HepG2 (cell line): ENCODE measurements around the gene KDM7A. TPM values are rescaled to one million over a fixed set of nuclear protein-coding genes. Genes with fewer than 3 reads are reported as not detected.

ENCODE experiments used
- ATAC-seq: fragments of 200-7000 bp; cut with Tn5 transposase; 3 replicates; pipeline ENCODE4 v1.9.1; 2020; ENCODE audit warnings: mild to moderate bottlenecking, moderate library complexity
- BruUV-seq: library from RNA; stranded (reverse); fragments of 400-500 nt; replicated peaks from 2 replicates; lab custom pipeline; 2021; lab: Mats Ljungman, UMichigan
- CTCF ChIA-PET: fragments of 300-600 bp; formaldehyde crosslinking; extraction: SDS; loops from one replicate; lab custom pipeline; 2021; ENCODE audit warnings: low total read pairs, inconsistent platforms, low intra/inter-chr PET ratio; lab: Yijun Ruan, JAX
- POLR2A ChIA-PET: fragments of 350-600 bp; sonication (Branson Sonifier 250); formaldehyde crosslinking; loops from one replicate; lab custom pipeline; 2020; ENCODE audit warnings: antibody characterized with exemption, inconsistent platforms; lab: Yijun Ruan, JAX
- DNase-seq: peaks from one replicate; pipeline ENCODE4 v3.0.0-alpha.2; 2015; ENCODE audit warnings: low spot score
- FAIRE-seq: peaks from 3 replicates; lab custom pipeline; 2011; peaks lifted over from hg19 to GRCh38; lab: Jason Lieb, UNC
- H2AFZ ChIP-seq: one replicate; pipeline ENCODE4 v1.6.1; 2011; ENCODE audit warnings: low read length, inconsistent platforms
- H3K27ac ChIP-seq: fragments of 300-600 bp; 3 replicates; pipeline ENCODE4 v1.8.0; 2011; ENCODE audit warnings: mixed run types, mild to moderate bottlenecking, mixed read lengths, low read length, inconsistent platforms; ENCODE audit not compliant: insufficient read depth; ENCODE audit errors: extremely low read length
- H3K27me3 ChIP-seq, 2 experiments: fragments of 200-600 bp in 1 of 2; 2 replicates in 1 of 2; 3 replicates in 1 of 2; pipeline versions ENCODE4 v1.6.0 to v1.8.0; 2011; ENCODE audit warnings: low read length in 2 of 2, mild to moderate bottlenecking in 2 of 2, moderate library complexity in 2 of 2, inconsistent platforms in 1 of 2; ENCODE audit not compliant: insufficient read depth in 2 of 2, control insufficient read depth in 1 of 2
- H3K36me3 ChIP-seq, 2 experiments: fragments of 200-600 bp in 1 of 2; replicated peaks in 1 of 2; 2 replicates in 1 of 2; 3 replicates in 1 of 2; pipeline versions ENCODE4 v1.5.1 to v1.8.0; 2011; ENCODE audit warnings: low read length in 2 of 2, inconsistent platforms in 1 of 2; ENCODE audit not compliant: insufficient read depth in 2 of 2, control insufficient read depth in 1 of 2
- H3K4me1 ChIP-seq: 2 replicates; pipeline ENCODE4 v1.5.1; 2012; ENCODE audit warnings: low read length, inconsistent platforms; ENCODE audit not compliant: insufficient read depth
- H3K4me2 ChIP-seq: 2 replicates; pipeline ENCODE4 v1.6.0; 2011; ENCODE audit warnings: low read depth, low read length, inconsistent platforms
- H3K4me3 ChIP-seq, 3 experiments: fragments of 200-600 bp in 1 of 3; sonication (generic), shearing (Covaris generic) in 1 of 3; replicated peaks in 1 of 3; 2 replicates each; pipeline ENCODE4 v1.5.1; 2011 to 2016; ENCODE audit warnings: low read length in 3 of 3, inconsistent platforms in 2 of 3, low read depth in 2 of 3, mild to moderate bottlenecking in 2 of 3, control low read depth in 1 of 3, mixed read lengths in 1 of 3; ENCODE audit not compliant: insufficient read depth in 1 of 3
- H3K79me2 ChIP-seq: one replicate; pipeline ENCODE4 v1.6.1; 2011; ENCODE audit warnings: low read length, inconsistent platforms; ENCODE audit not compliant: insufficient read depth
- H3K9ac ChIP-seq: 2 replicates; pipeline ENCODE4 v1.6.0; 2011; ENCODE audit warnings: mild to moderate bottlenecking, low read depth, low read length, inconsistent platforms; ENCODE audit not compliant: insufficient read depth
- H3K9me3 ChIP-seq: 2 replicates; pipeline ENCODE4 v1.5.1; 2012; ENCODE audit warnings: mild to moderate bottlenecking, low read length
- H4K20me1 ChIP-seq: 2 replicates; pipeline ENCODE4 v1.6.0; 2011; ENCODE audit warnings: inconsistent platforms, mild to moderate bottlenecking, low read length, moderate library complexity; ENCODE audit not compliant: insufficient read depth
- AGO1 ChIP-seq: fragments of 200-400 bp; formaldehyde crosslinking; IDR thresholded peaks from 2 replicates; pipeline ENCODE4 v1.6.1; 2017; ENCODE audit warnings: mild to moderate bottlenecking, low read depth, low read length, moderate library complexity; ENCODE audit not compliant: poor library complexity, severe bottlenecking
- AGO2 ChIP-seq: fragments of 200-400 bp; formaldehyde crosslinking; optimal IDR thresholded peaks from 2 replicates; pipeline ENCODE3; 2017; ENCODE audit warnings: mild to moderate bottlenecking, low read depth, low read length, moderate library complexity
- DPF2 ChIP-seq: sonication (generic); formaldehyde crosslinking; IDR thresholded peaks from 2 replicates; pipeline ENCODE4 v1.4.0; 2020; ENCODE audit warnings: mild to moderate bottlenecking, low read depth, missing genetic modification reagents, borderline replicate concordance
- E2F1 ChIP-seq: sonication (generic); formaldehyde crosslinking; IDR thresholded peaks from 2 replicates; pipeline ENCODE4 v1.5.0; 2020; ENCODE audit warnings: missing genetic modification reagents
- FOXM1 ChIP-seq: sonication (generic); formaldehyde crosslinking; IDR thresholded peaks from 2 replicates; pipeline ENCODE4 v1.5.0; 2020; ENCODE audit warnings: missing genetic modification reagents
- KDM1A ChIP-seq: IDR thresholded peaks from 2 replicates; pipeline ENCODE4 v1.6.1; 2016; ENCODE audit warnings: missing compliant biosample characterization
- NPAS2 ChIP-seq: sonication (generic); formaldehyde crosslinking; IDR thresholded peaks from 2 replicates; pipeline ENCODE4 v1.8.0; 2022; ENCODE audit warnings: mild to moderate bottlenecking, missing genetic modification reagents, borderline replicate concordance
- PAF1 ChIP-seq: IDR thresholded peaks from 2 replicates; pipeline ENCODE4 v1.6.1; 2016; ENCODE audit warnings: missing genetic modification reagents, missing compliant biosample characterization
- SMAD3 ChIP-seq: sonication (generic); formaldehyde crosslinking; IDR thresholded peaks from 2 replicates; pipeline ENCODE4 v1.4.0; 2020; ENCODE audit warnings: missing genetic modification reagents
- SMARCC2 ChIP-seq: fragments of 450-650 bp; IDR thresholded peaks from 2 replicates; pipeline ENCODE4 v1.6.1; 2017; ENCODE audit warnings: antibody characterized with exemption, mild to moderate bottlenecking
- SMYD3 ChIP-seq: sonication (generic); formaldehyde crosslinking; IDR thresholded peaks from 2 replicates; pipeline ENCODE4 v1.8.1; 2023; ENCODE audit warnings: mild to moderate bottlenecking, missing genetic modification reagents
- SRY ChIP-seq: sonication (generic); formaldehyde crosslinking; IDR thresholded peaks from 2 replicates; pipeline ENCODE4 v1.8.0; 2022; ENCODE audit warnings: mild to moderate bottlenecking, missing genetic modification reagents
- TBX3 ChIP-seq: fragments of 450-650 bp; IDR thresholded peaks from 2 replicates; pipeline ENCODE4 v1.6.1; 2017; ENCODE audit warnings: antibody characterized with exemption, mild to moderate bottlenecking, inconsistent platforms, borderline replicate concordance
- THAP11 ChIP-seq: IDR thresholded peaks from 2 replicates; pipeline ENCODE4 v1.6.1; 2016; ENCODE audit warnings: missing biosample characterization, missing genetic modification reagents
- ZNF18 ChIP-seq: sonication (generic); formaldehyde crosslinking; IDR thresholded peaks from 2 replicates; pipeline ENCODE4 v1.8.0; 2022; ENCODE audit warnings: mild to moderate bottlenecking, missing genetic modification reagents; ENCODE audit not compliant: insufficient replicate concordance
- ZNF232 ChIP-seq: sonication (generic); formaldehyde crosslinking; IDR thresholded peaks from 2 replicates; pipeline ENCODE4 v1.4.0; 2020; ENCODE audit warnings: missing genetic modification reagents, borderline replicate concordance
- ZNF253 ChIP-seq: sonication (generic); formaldehyde crosslinking; IDR thresholded peaks from 2 replicates; pipeline ENCODE4 v1.8.0; 2022; ENCODE audit warnings: mild to moderate bottlenecking, missing genetic modification reagents, borderline replicate concordance
- ZNF335 ChIP-seq: sonication (generic); formaldehyde crosslinking; IDR thresholded peaks from 2 replicates; pipeline ENCODE4 v1.4.0; 2020; ENCODE audit warnings: missing genetic modification reagents
- ZNF354B ChIP-seq: sonication (generic); formaldehyde crosslinking; IDR thresholded peaks from 2 replicates; pipeline ENCODE4 v1.8.0; 2022; ENCODE audit warnings: mild to moderate bottlenecking, missing genetic modification reagents
- ZNF75D ChIP-seq: sonication (generic); formaldehyde crosslinking; IDR thresholded peaks from 2 replicates; pipeline ENCODE4 v1.8.1; 2023; ENCODE audit warnings: missing genetic modification reagents, mild to moderate bottlenecking, borderline replicate concordance
- ZSCAN9 ChIP-seq: IDR thresholded peaks from 2 replicates; pipeline ENCODE4 v1.6.1; 2016; ENCODE audit warnings: borderline replicate concordance
- WGBS: methylation state at CpG from one replicate; pipeline ENCODE4 v1.1.6; 2017; ENCODE audit warnings: low lambda C conversion rate; 5-methylcytosine and 5-hydroxymethylcytosine counted together
- in situ Hi-C: cut with HindIII; loops from 2 replicates; pipeline ENCODE4 v1.10.0; 2017; ENCODE audit warnings: low pct_unique_long_range_greater_than_20kb; ENCODE audit not compliant: extremely low pct_ligation_motif_present
- intact Hi-C: fragments of 100-400 bp; cut with micrococcal nuclease; formaldehyde crosslinking; loops from one replicate; pipeline ENCODE4 v1.10.0; 2022; ENCODE audit not compliant: unreplicated experiment
- polyA plus RNA-seq, 8 experiments: library from polyadenylated mRNA; depleted of rRNA in 3 of 8; stranded (reverse) in 7 of 8; unstranded in 1 of 8; fragments of >200 nt; fragmentation: Illumina TruSeq in 4 of 8; extraction: Trizol in 4 of 8; gene quantifications; 2 replicates each; pipeline versions ENCODE4 v1.2.1 to v1.2.3, GENCODE V29; 2011 to 2016; ENCODE audit warnings: low read depth in 4 of 8, missing spikeins in 1 of 8, mixed read lengths in 1 of 8; ENCODE audit not compliant: insufficient read depth in 1 of 8
- total RNA-seq, 5 experiments: library from RNA; depleted of rRNA; stranded (reverse); fragments of >200 nt; fragmentation: Illumina TruSeq; extraction: Trizol; gene quantifications; 2 replicates each; pipeline ENCODE4 v1.2.3, GENCODE V29; 2016; ENCODE audit warnings: low read depth in 1 of 5

Gene KDM7A
- total and polyA plus RNA-seq, 2 of the 13 experiments (the other 11 are each of a cell fraction or from before 2014, with no cell fraction given), result 10.8 to 16.8 TPM

GRCh38 chr7:140175221-140176121 lies 1.3 kb downstream of the KDM7A start:
- ChIA-PET POLR2A (interaction anchor here (1.0 to 4.1 kb wide), 6 partner anchors 10 to 128 kb away, joined by 3 to 128 read pairs (median 4); no protein-coding TSS in a partner anchor), CTCF (interaction anchor here (0.8 to 2.5 kb wide), 3 partner anchors 129 to 167 kb away, joined by 3 to 29 read pairs (median 8); no protein-coding TSS in a partner anchor)
- intact Hi-C loops, result loop anchor here (1.0 kb wide), 4 partner anchors 54 to 151 kb away; no protein-coding TSS in a partner anchor
- H2AFZ ChIP-seq, result no peak overlapping the region
- H3K4me3 ChIP-seq, result peak overlapping the region; percentile 80 to 93 (median 92)
- peak overlapping the region; percentile 81 for H3K27ac ChIP-seq
- BruUV-seq, result no TSS peak
- H3K9me3 ChIP-seq, result peaks cover 6% of the 10 kb centered on the region; the same call in 1 of the 2 replicates
- H4K20me1 ChIP-seq, result peaks cover 42% of the 10 kb centered on the region
- H3K36me3 ChIP-seq, result peaks cover 0 to 11% of the 10 kb centered on the region in 2 experiments; a peak in 1 of 5 replicates
- H3K79me2 ChIP-seq, result peaks cover 67% of the 10 kb centered on the region
- WGBS, result 2% methylated on average over 7 of the region's 72 CpGs
- H3K9ac ChIP-seq, result peak overlapping the region; percentile 92
- in situ Hi-C loops, result loop anchor here (5.0 to 10.0 kb wide), 2 partner anchors 57 to 129 kb away; no protein-coding TSS in a partner anchor
- peak; percentile 74 for ATAC-seq
- peak overlapping the region; percentile 73 for H3K4me2 ChIP-seq
- H3K27me3 ChIP-seq, result no peaks in the 10 kb centered on the region
- DNase-seq, result peak; percentile 96
- peaks cover 59% of the 10 kb centered on the region for H3K4me1 ChIP-seq
- FAIRE-seq, result peak; percentile 73
- no peak for TF ChIP-seq PAF1 (CRISPR knock-in tag)
- no peak for TF ChIP-seq ZSCAN9 (CRISPR knock-in tag)
- TF ChIP-seq ZNF232, result peak; percentile 31; the same call in 1 of the 2 replicates
- TF ChIP-seq ZNF335 (CRISPR knock-in tag), result no peak
- no peak for TF ChIP-seq E2F1
- no peak for TF ChIP-seq SMARCC2
- TF ChIP-seq SMAD3 (CRISPR knock-in tag), result no peak; the same call in 1 of the 2 replicates
- no peak for TF ChIP-seq FOXM1 (CRISPR knock-in tag)
- TF ChIP-seq DPF2 (CRISPR knock-in tag), result no peak
- no peak for TF ChIP-seq ZNF354B (CRISPR knock-in tag)
- no peak for TF ChIP-seq ZNF253 (CRISPR knock-in tag)
- no peak; the same call in 1 of the 2 replicates for TF ChIP-seq SRY (CRISPR knock-in tag)
- no peak for TF ChIP-seq ZNF75D (CRISPR knock-in tag)
- no peak for TF ChIP-seq NPAS2
- TF ChIP-seq KDM1A, result no peak
- peak; percentile 34; the same call in 1 of the 2 replicates for TF ChIP-seq THAP11
- TF ChIP-seq ZNF18, result no peak
- TF ChIP-seq TBX3, result peak; percentile 71; the same call in 1 of the 2 replicates
- peak; percentile 98 for TF ChIP-seq AGO2
- TF ChIP-seq AGO1, result no peak
- no peak for TF ChIP-seq SMYD3
